ENCODE measurements around the gene DYRK1A.

DYRK1A gene

GRCh38 chr21:37574316-37574715 lies 207.7 kb downstream of the DYRK1A start:
- no peak overlapping the region for H3K27ac ChIP-seq (ENCODE audit: low read length)
- no peak overlapping the region for H3K4me3 ChIP-seq (ENCODE audit: low read length)
- peaks cover 19% of the 10 kb centered on the region for H3K9me3 ChIP-seq (ENCODE audit: insufficient read depth, low read depth, low read length)
- no peaks in the 10 kb centered on the region for H3K27me3 ChIP-seq (ENCODE audit: insufficient read depth, low read length)
- H3K36me3 ChIP-seq (ENCODE audit: insufficient read depth, low read depth, low read length) = no peaks in the 10 kb centered on the region
- no peak overlapping the region for H3K9ac ChIP-seq (ENCODE audit: low read depth, low read length)
- no peaks in the 10 kb centered on the region for H3K4me1 ChIP-seq (ENCODE audit: insufficient read depth, low read length)

- Histone ChIP-seq H3K27me3 (ENCODE audit: insufficient read depth, low read length) (no peaks in the 10 kb centered on the region), H3K4me1 (ENCODE audit: insufficient read depth, low read length) (no peaks in the 10 kb centered on the region), H3K9ac (ENCODE audit: low read depth, low read length) (no peak overlapping the region), H3K4me3 (ENCODE audit: low read length) (no peak overlapping the region), H3K9me3 (ENCODE audit: insufficient read depth, low read depth, low read length) (peaks cover 23% of the 10 kb centered on the region), H3K27ac (ENCODE audit: low read length) (no peak overlapping the region), H3K36me3 (ENCODE audit: insufficient read depth, low read depth, low read length) (no peaks in the 10 kb centered on the region)
Measured at GRCh38 chr21:37574751-37575150, 208.2 kb downstream of the DYRK1A start.

- H3K4me1 ChIP-seq (ENCODE audit: insufficient read depth, low read length) = no peaks in the 10 kb centered on the region
- no peaks in the 10 kb centered on the region for H3K36me3 ChIP-seq (ENCODE audit: insufficient read depth, low read depth, low read length)
- peaks cover 25% of the 10 kb centered on the region for H3K9me3 ChIP-seq (ENCODE audit: insufficient read depth, low read depth, low read length)
- no peak overlapping the region for H3K4me3 ChIP-seq (ENCODE audit: low read length)
- H3K9ac ChIP-seq (ENCODE audit: low read depth, low read length) = no peak overlapping the region
- no peaks in the 10 kb centered on the region for H3K27me3 ChIP-seq (ENCODE audit: insufficient read depth, low read length)
- H3K27ac ChIP-seq (ENCODE audit: low read length) = no peak overlapping the region
Measured at GRCh38 chr21:37575580-37575979, 209.0 kb downstream of the DYRK1A start.
